Natural killer cell (primary cell): ENCODE measurements around the gene OR2H1. TPM values are rescaled to one million over a fixed set of nuclear protein-coding genes. Genes with fewer than 3 reads are reported as not detected.

Source experiments
- ATAC-seq, 3 donors: fragments of 150-1000 bp in 2 of 3; fragments of 200-7000 bp in 1 of 3; cut with Tn5 transposase; 1 replicate in 1 of 3; 2 replicates in 2 of 3; pipeline ENCODE4 v1.10.0; 2021; ENCODE audit warnings: mild to moderate bottlenecking in 2 of 3, moderate library complexity in 2 of 3
- DNase-seq, 2 donors: peaks; one replicate each; pipeline versions ENCODE4 v3.0.0 to v3.0.0-alpha.2; 2013 to 2021; ENCODE audit warnings: mixed read lengths in 1 of 2
- H3K27ac ChIP-seq: one replicate; pipeline ENCODE4 v1.5.1; 2013; ENCODE audit warnings: mild to moderate bottlenecking, low read length
- H3K27me3 ChIP-seq: one replicate; pipeline ENCODE4 v1.6.1; 2013; ENCODE audit warnings: low read length; ENCODE audit not compliant: control insufficient read depth, insufficient read depth
- H3K36me3 ChIP-seq: one replicate; pipeline ENCODE4 v1.6.1; 2013; ENCODE audit warnings: low read length; ENCODE audit not compliant: control insufficient read depth, insufficient read depth
- H3K4me1 ChIP-seq: one replicate; pipeline ENCODE4 v1.6.1; 2013; ENCODE audit warnings: low read length; ENCODE audit not compliant: control insufficient read depth, insufficient read depth
- H3K4me3 ChIP-seq: one replicate; pipeline ENCODE4 v1.5.1; 2013; ENCODE audit warnings: low read length
- H3K9me3 ChIP-seq: one replicate; pipeline ENCODE4 v1.6.1; 2013; ENCODE audit warnings: low read length; ENCODE audit not compliant: control insufficient read depth, insufficient read depth
- H3K27ac Mint-ChIP-seq, 2 donors: one replicate each; pipeline ENCODE4 v1.8.0; 2022; ENCODE audit warnings: mild to moderate bottlenecking in 2 of 2, mixed read lengths in 2 of 2, moderate library complexity in 1 of 2
- H3K27me3 Mint-ChIP-seq, 2 donors: one replicate each; pipeline ENCODE4 v1.8.0; 2022; ENCODE audit warnings: low read depth in 2 of 2, mixed read lengths in 2 of 2
- H3K36me3 Mint-ChIP-seq: one replicate; pipeline ENCODE4 v1.8.0; 2022; ENCODE audit warnings: mixed read lengths
- H3K4me1 Mint-ChIP-seq, 2 donors: one replicate each; pipeline ENCODE4 v1.8.0; 2022; ENCODE audit warnings: mixed read lengths in 2 of 2
- H3K4me3 Mint-ChIP-seq: one replicate; pipeline ENCODE4 v1.8.0; 2022; ENCODE audit warnings: mild to moderate bottlenecking, moderate library complexity, mixed read lengths
- H3K9me3 Mint-ChIP-seq, 2 donors: one replicate each; pipeline ENCODE4 v1.8.0; 2022; ENCODE audit warnings: mixed read lengths in 2 of 2
- CTCF ChIP-seq: fragments of 200-600 bp; IDR thresholded peaks from one replicate; pipeline ENCODE4 v1.8.0; 2022; ENCODE audit warnings: antibody characterized with exemption
- WGBS: methylation state at CpG from one replicate; pipeline ENCODE4 v1.1.7; 2013; ENCODE audit warnings: missing lambda C conversion rate; ENCODE audit not compliant: insufficient coverage; 5-methylcytosine and 5-hydroxymethylcytosine counted together
- intact Hi-C: fragments of 100-400 bp; cut with micrococcal nuclease; formaldehyde crosslinking; loops from one replicate; pipeline ENCODE4 v1.14.2; 2022
- total RNA-seq, 4 donors: library from RNA; stranded (reverse); fragments of 120-200 nt in 1 of 4; gene quantifications; one replicate each; pipeline versions ENCODE4 v1.2.3 to v1.2.4, GENCODE V29; 2013 to 2022

Gene OR2H1
- total RNA-seq, 3 donors from 2014 or later (not counting 1 experiment from before 2014, with no cell fraction given) = not detected

- intact Hi-C loops = no loop called here
- no peak for ATAC-seq
- Histone ChIP-seq H3K4me3 (no peak overlapping the region), H3K9me3 (no peaks in the 10 kb centered on the region), H3K36me3 (no peaks in the 10 kb centered on the region), H3K27me3 (no peaks in the 10 kb centered on the region), H3K4me1 (no peaks in the 10 kb centered on the region), H3K27ac (no peak overlapping the region)
- H3K27me3 Mint-ChIP-seq = peaks cover 10 to 26% of the 10 kb centered on the region in 2 donors
- no peaks in the 10 kb centered on the region for H3K4me1 Mint-ChIP-seq
- H3K27ac Mint-ChIP-seq = no peak overlapping the region
- no peaks in the 10 kb centered on the region for H3K9me3 Mint-ChIP-seq
- H3K4me3 Mint-ChIP-seq = no peak overlapping the region
- no peaks in the 10 kb centered on the region for H3K36me3 Mint-ChIP-seq
- WGBS = 79% methylated on average over 5 of the region's 5 CpGs
- DNase-seq = no peak
- no peak for TF ChIP-seq CTCF
Observed at GRCh38 chr6:29477923-29478450, 21.0 kb downstream of the OR2H1 start.

- no peak overlapping the region for H3K27ac Mint-ChIP-seq
- no peak for TF ChIP-seq CTCF
- no peaks in the 10 kb centered on the region for H3K36me3 Mint-ChIP-seq
- no peaks in the 10 kb centered on the region for H3K36me3 ChIP-seq
- H3K4me1 ChIP-seq = no peaks in the 10 kb centered on the region
- H3K27me3 Mint-ChIP-seq = peaks cover 6 to 28% of the 10 kb centered on the region in 2 donors
- H3K9me3 ChIP-seq = no peaks in the 10 kb centered on the region
- no peak overlapping the region for H3K27ac ChIP-seq
- DNase-seq (no peak), ATAC-seq (no peak)
- H3K9me3 Mint-ChIP-seq = no peaks in the 10 kb centered on the region
- H3K4me1 Mint-ChIP-seq = no peaks in the 10 kb centered on the region
- no peaks in the 10 kb centered on the region for H3K27me3 ChIP-seq
- intact Hi-C loops = no loop called here
- WGBS = 85% methylated on average over 5 of the region's 5 CpGs
- no peak overlapping the region for H3K4me3 ChIP-seq
- no peak overlapping the region for H3K4me3 Mint-ChIP-seq
Observed at GRCh38 chr6:29478740-29479139, 21.8 kb downstream of the OR2H1 start.

- no peak for TF ChIP-seq CTCF
- H3K27me3 Mint-ChIP-seq = peaks cover 6 to 29% of the 10 kb centered on the region in 2 donors
- H3K9me3 Mint-ChIP-seq = no peaks in the 10 kb centered on the region
- H3K9me3 ChIP-seq = no peaks in the 10 kb centered on the region
- no peak overlapping the region for H3K27ac Mint-ChIP-seq
- no peak overlapping the region for H3K4me3 ChIP-seq
- WGBS = 60% methylated on average over 2 of the region's 2 CpGs
- H3K4me3 Mint-ChIP-seq = no peak overlapping the region
- DNase-seq (no peak), ATAC-seq (no peak)
- H3K4me1 Mint-ChIP-seq = no peaks in the 10 kb centered on the region
- no peaks in the 10 kb centered on the region for H3K36me3 ChIP-seq
- H3K4me1 ChIP-seq = no peaks in the 10 kb centered on the region
- H3K27ac ChIP-seq = no peak overlapping the region
- H3K36me3 Mint-ChIP-seq = no peaks in the 10 kb centered on the region
- intact Hi-C loops = no loop called here
- no peaks in the 10 kb centered on the region for H3K27me3 ChIP-seq
Observed at GRCh38 chr6:29479560-29479959, 22.6 kb downstream of the OR2H1 start.

GRCh38 chr6:29483186-29483585, 26.2 kb downstream of the OR2H1 start:
- intact Hi-C loops = no loop called here
- Histone ChIP-seq H3K9me3 (no peaks in the 10 kb centered on the region), H3K36me3 (no peaks in the 10 kb centered on the region), H3K27me3 (no peaks in the 10 kb centered on the region), H3K4me1 (no peaks in the 10 kb centered on the region), H3K27ac (no peak overlapping the region), H3K4me3 (no peak overlapping the region)
- H3K9me3 Mint-ChIP-seq = no peaks in the 10 kb centered on the region
- H3K4me3 Mint-ChIP-seq = no peak overlapping the region
- no peak for ATAC-seq
- no peak for TF ChIP-seq CTCF
- H3K4me1 Mint-ChIP-seq = no peaks in the 10 kb centered on the region
- no peak for DNase-seq
- 92% methylated on average over 3 of the region's 3 CpGs for WGBS
- peaks cover 8 to 53% of the 10 kb centered on the region in 2 donors for H3K27me3 Mint-ChIP-seq
- H3K27ac Mint-ChIP-seq = no peak overlapping the region
- no peaks in the 10 kb centered on the region for H3K36me3 Mint-ChIP-seq
